NCI-H146 treated with DMSO at 0.1 percent for 48 hours (cell line): ENCODE measurements around the gene MRPL37.

ENCODE experiments used
- DNase-seq: peaks from one replicate; lab custom pipeline; 2025; ENCODE audit not compliant: unreplicated experiment; lab: John Stamatoyannopoulos, UW

MRPL37 gene

GRCh38 chr1:54259546-54260140 is 59.7 kb downstream of the MRPL37 start:
- peak; percentile 54 for DNase-seq

DNA sequence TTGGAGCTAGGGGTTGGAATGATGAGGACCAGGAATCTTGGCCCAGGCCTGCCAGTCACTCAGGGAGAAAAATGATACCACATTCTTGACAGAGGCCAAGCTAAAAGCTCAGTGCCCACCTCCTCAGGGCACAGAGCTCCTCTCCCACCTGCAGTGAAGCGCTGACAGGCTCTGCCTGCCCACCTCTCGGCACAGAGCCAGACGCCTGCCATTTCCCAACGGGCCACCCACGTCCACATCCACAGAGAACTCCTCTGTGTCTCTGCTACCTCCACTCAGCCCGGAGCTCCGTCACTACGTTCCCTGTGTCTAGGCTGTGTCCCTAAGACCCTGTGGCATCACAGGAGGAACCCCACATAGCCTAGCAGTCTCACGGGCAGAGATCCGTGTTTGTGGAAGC is 60.8 kb downstream of the MRPL37 start:
- DNase-seq, result no peak

DNA sequence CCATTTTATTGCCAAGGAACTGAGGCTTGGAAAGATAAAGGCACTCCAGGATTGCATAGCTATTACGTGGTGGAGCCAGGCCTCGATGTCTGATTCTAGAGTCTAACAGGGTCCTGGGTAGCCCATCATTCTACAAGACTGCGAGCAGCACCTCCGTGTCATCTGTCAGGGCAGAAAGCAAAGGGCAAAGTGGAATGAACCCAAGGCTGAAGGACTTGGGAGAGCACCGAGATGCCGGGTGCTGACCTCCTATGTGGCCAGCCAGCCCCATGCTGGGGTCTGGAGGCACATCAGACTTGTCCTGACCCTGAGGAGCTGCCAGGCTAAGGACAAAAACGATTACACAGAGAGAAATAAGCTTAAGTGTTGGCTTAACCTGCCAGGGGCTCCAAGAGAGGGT is 62.3 kb downstream of the MRPL37 start:
- no peak for DNase-seq

DNA sequence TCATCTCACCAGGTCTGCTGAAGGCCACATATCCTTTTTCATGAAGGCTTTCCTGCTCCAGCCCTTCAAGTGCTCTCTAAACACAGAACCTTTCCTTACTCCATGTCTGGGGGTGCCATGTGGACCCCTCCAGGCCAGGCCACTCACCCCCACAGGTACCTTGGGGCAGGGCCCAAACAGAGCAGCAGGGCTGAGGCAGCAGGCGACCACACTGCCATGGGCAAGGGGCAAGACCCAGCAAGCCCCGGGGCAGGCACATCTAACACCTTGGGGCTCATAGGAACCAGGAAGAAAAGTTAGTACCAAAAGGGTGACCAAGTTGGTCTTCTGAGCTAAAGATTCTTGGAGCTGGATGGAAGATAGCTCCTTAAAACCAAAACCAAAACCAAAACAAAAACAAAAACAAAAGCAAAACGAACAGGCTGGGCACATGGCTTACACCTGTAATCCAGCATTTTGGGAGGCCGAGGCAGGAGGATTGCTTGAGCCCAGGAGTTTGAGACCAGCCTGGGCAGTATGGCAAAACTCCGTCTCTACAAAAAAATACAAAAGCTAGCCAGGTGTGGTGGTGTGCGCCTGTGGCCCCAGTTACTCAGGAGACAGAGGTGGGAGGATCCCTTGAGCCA is 63.7 kb downstream of the MRPL37 start:
- no peak for DNase-seq

DNA sequence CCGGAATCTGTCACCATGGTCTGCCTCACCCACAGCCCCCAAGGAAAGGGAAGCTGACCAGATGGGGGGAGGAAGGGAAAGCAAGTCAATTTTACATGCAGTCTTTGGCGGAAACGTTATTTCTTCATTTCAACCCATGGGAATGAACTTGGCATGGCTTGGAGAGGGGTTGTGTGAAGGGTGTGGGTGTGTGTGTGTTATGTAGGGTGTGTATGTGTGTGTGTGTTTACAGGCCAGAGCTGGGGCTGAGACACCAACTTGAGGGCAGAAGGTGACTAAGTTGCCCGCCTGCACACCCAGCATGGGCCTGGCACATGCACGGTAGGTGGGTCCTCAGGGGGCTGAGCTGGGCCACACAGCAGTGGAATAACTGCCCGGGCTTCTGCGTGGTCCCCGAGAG is 65.2 kb downstream of the MRPL37 start:
- no peak for DNase-seq

DNA sequence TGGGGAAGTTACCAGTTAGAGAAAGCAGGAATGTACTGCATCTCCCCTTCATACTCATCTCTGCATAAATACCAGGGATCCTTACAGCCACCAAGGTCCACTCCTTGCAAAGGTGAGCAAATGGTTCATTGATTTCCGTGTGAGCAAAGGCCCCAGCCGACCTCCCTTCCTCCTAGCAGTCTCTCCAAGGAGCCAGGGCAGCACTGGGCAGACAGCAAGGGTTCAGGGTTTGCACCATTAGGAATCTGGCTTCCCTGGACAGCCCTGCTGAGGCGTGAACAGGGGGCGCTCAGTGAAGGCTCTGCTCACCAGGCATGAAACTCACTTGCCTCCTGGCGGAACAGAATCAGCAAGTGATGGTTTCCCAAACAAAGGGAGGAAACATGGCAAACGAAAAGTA is 65.7 kb downstream of the MRPL37 start:
- DNase-seq, result no peak

DNA sequence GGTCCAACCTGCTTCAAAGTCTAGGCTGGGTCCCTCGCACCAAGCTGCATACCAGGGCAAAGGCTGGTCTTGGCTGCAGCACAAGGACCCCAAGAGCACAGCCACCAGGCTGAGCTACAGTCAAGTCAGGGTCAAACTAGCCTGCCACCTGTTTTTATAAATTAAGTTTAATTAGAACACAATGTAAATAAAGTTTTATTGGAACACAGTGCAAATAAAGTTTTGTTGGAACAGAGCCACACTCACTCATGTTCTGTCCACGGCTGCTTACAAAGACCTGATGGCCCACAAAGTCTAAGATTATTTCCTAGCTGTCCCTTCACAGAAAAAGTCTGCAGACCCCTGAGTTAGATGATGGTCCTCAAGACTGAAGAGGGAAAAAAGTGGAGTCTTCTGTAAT is 66.2 kb downstream of the MRPL37 start:
- no peak for DNase-seq

DNA sequence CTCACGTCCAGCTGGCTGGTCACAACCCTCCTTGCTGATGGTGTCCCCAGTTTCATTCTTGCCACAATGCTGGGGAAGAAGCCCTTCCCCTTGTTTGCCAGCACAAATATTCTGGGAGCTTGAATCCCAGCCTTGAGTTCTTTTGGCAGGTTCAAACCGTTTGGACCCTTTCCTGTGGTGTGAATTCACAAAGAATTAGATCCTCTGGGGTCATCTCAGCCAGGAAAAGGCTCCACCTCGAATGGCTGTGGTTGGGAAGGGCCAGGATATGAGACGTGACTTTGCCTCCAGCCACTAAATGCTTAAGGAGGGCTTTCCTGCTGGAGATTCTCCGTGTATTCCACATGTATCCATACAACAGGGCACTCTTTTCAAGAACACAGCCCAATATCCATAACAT is 66.9 kb downstream of the MRPL37 start:
- no peak for DNase-seq
